HepG2 (cell line): ENCODE measurements around the gene CCDC69. TPM values are rescaled to one million over a fixed set of nuclear protein-coding genes. Genes with fewer than 3 reads are reported as not detected.

Experiments
- CREM ChIP-seq, 2 experiments: sonication (generic) in 1 of 2; formaldehyde crosslinking in 1 of 2; IDR thresholded peaks; 2 replicates each; pipeline versions ENCODE4 v1.4.0 to v1.6.1; 2016 to 2020; ENCODE audit warnings: antibody characterized with exemption in 1 of 2, mild to moderate bottlenecking in 1 of 2, missing genetic modification reagents in 1 of 2
- GATA4 ChIP-seq: sonication (generic); IDR thresholded peaks from 2 replicates; pipeline ENCODE4 v1.6.1; 2016; ENCODE audit warnings: antibody characterized with exemption, low read depth, borderline replicate concordance
- POLR2AphosphoS5 ChIP-seq: IDR thresholded peaks from 2 replicates; pipeline ENCODE4 v1.6.1; 2012; ENCODE audit warnings: low read depth, low read length
- SNAPC2 ChIP-seq: sonication (generic); formaldehyde crosslinking; IDR thresholded peaks from 2 replicates; pipeline ENCODE4 v1.8.1; 2022; ENCODE audit warnings: mild to moderate bottlenecking, missing genetic modification reagents
- ZFP90 ChIP-seq: sonication (generic); formaldehyde crosslinking; IDR thresholded peaks from 2 replicates; pipeline ENCODE4 v1.8.0; 2022; ENCODE audit warnings: missing genetic modification reagents, mild to moderate bottlenecking, inconsistent platforms, borderline replicate concordance
- ZNF20 ChIP-seq: sonication (generic); formaldehyde crosslinking; IDR thresholded peaks from 2 replicates; pipeline ENCODE4 v1.4.0; 2020; ENCODE audit warnings: mild to moderate bottlenecking, moderate library complexity, missing genetic modification reagents
- ZNF251 ChIP-seq: sonication (generic); formaldehyde crosslinking; IDR thresholded peaks from 2 replicates; pipeline ENCODE4 v1.9.0; 2021; ENCODE audit warnings: mild to moderate bottlenecking, missing genetic modification reagents
- ZSCAN31 ChIP-seq: sonication (generic); formaldehyde crosslinking; IDR thresholded peaks from 2 replicates; pipeline ENCODE4 v1.5.0; 2020; ENCODE audit warnings: low read depth, mild to moderate bottlenecking, missing genetic modification reagents
- polyA plus RNA-seq, 8 experiments: library from polyadenylated mRNA; depleted of rRNA in 3 of 8; stranded (reverse) in 7 of 8; unstranded in 1 of 8; fragments of >200 nt; fragmentation: Illumina TruSeq in 4 of 8; extraction: Trizol in 4 of 8; gene quantifications; 2 replicates each; pipeline versions ENCODE4 v1.2.1 to v1.2.3, GENCODE V29; 2011 to 2016; ENCODE audit warnings: low read depth in 4 of 8, missing spikeins in 1 of 8, mixed read lengths in 1 of 8; ENCODE audit not compliant: insufficient read depth in 1 of 8
- total RNA-seq, 5 experiments: library from RNA; depleted of rRNA; stranded (reverse); fragments of >200 nt; fragmentation: Illumina TruSeq; extraction: Trizol; gene quantifications; 2 replicates each; pipeline ENCODE4 v1.2.3, GENCODE V29; 2016; ENCODE audit warnings: low read depth in 1 of 5
- TF ChIP-seq, protein P1 (sequence below): sonication (generic); formaldehyde crosslinking; IDR thresholded peaks from 2 replicates; pipeline ENCODE4 v1.4.0; 2020; ENCODE audit warnings: missing genetic modification reagents
- TF ChIP-seq, protein P2 (sequence below): sonication (generic); formaldehyde crosslinking; IDR thresholded peaks from 2 replicates; pipeline ENCODE4 v1.9.0; 2021; ENCODE audit warnings: missing genetic modification reagents, borderline replicate concordance

CCDC69 gene
- total and polyA plus RNA-seq, 2 of the 13 experiments (the other 11 are each of a cell fraction or from before 2014, with no cell fraction given): 12.2 to 45.2 TPM

DNA sequence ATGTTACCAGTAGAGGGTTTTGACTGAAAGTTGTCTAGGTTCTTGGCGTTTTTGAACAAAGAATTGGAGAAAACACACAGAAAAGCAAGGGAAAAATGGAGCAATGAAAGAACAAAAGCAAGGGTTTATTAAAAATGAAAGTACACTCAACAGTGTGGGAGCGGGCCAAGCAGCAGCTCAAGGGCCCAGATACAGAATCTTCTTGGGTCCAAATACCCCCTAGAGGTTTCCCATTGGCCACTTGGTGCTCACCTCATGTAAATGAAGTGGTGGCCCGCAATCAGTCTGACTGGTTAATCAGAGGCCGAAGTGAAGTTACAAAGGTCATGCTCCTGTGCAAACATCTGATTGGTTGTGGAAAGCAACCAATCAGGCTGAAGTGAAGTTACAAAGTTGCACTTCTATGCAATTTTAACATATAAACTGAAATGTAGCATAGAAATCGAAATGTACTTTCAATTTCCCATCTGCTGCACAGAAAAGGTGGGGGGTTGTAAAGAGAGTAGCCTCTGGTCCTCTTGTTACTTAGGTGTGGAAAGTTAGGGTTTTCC, 27.2 kb upstream of the CCDC69 start (continued):
- TF ChIP-seq, protein P1, sequence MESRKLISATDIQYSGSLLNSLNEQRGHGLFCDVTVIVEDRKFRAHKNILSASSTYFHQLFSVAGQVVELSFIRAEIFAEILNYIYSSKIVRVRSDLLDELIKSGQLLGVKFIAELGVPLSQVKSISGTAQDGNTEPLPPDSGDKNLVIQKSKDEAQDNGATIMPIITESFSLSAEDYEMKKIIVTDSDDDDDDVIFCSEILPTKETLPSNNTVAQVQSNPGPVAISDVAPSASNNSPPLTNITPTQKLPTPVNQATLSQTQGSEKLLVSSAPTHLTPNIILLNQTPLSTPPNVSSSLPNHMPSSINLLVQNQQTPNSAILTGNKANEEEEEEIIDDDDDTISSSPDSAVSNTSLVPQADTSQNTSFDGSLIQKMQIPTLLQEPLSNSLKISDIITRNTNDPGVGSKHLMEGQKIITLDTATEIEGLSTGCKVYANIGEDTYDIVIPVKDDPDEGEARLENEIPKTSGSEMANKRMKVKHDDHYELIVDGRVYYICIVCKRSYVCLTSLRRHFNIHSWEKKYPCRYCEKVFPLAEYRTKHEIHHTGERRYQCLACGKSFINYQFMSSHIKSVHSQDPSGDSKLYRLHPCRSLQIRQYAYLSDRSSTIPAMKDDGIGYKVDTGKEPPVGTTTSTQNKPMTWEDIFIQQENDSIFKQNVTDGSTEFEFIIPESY (CRISPR knock-in tag): no peak
- peak; percentile 37; the same call in 1 of the 2 replicates for TF ChIP-seq CREM (IDR thresholded peaks at IDR 0.05)
- no peak for TF ChIP-seq CREM (CRISPR knock-in tag; IDR thresholded peaks at IDR 0.05)
- no peak for TF ChIP-seq ZNF251 (CRISPR knock-in tag)
- peak; percentile 91 for TF ChIP-seq ZNF20 (CRISPR knock-in tag)
- peak; percentile 91 for TF ChIP-seq POLR2AphosphoS5
- TF ChIP-seq ZSCAN31 (CRISPR knock-in tag): peak; percentile 55; the same call in 1 of the 2 replicates
- 0 out of 2 replicates have a peak, but pooled peaks have one; percentile 59 for TF ChIP-seq SNAPC2 (CRISPR knock-in tag)
- peak; percentile 9; the same call in 1 of the 2 replicates for TF ChIP-seq GATA4
- no peak for TF ChIP-seq ZFP90 (CRISPR knock-in tag)
- TF ChIP-seq, protein P2, sequence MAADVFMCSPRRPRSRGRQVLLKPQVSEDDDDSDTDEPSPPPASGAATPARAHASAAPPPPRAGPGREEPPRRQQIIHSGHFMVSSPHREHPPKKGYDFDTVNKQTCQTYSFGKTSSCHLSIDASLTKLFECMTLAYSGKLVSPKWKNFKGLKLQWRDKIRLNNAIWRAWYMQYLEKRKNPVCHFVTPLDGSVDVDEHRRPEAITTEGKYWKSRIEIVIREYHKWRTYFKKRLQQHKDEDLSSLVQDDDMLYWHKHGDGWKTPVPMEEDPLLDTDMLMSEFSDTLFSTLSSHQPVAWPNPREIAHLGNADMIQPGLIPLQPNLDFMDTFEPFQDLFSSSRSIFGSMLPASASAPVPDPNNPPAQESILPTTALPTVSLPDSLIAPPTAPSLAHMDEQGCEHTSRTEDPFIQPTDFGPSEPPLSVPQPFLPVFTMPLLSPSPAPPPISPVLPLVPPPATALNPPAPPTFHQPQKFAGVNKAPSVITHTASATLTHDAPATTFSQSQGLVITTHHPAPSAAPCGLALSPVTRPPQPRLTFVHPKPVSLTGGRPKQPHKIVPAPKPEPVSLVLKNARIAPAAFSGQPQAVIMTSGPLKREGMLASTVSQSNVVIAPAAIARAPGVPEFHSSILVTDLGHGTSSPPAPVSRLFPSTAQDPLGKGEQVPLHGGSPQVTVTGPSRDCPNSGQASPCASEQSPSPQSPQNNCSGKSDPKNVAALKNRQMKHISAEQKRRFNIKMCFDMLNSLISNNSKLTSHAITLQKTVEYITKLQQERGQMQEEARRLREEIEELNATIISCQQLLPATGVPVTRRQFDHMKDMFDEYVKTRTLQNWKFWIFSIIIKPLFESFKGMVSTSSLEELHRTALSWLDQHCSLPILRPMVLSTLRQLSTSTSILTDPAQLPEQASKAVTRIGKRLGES (CRISPR knock-in tag): 0 out of 2 replicates have a peak, but pooled peaks have one; percentile 8
